Measurements from ENCODE around the gene CDC34.

DNA sequence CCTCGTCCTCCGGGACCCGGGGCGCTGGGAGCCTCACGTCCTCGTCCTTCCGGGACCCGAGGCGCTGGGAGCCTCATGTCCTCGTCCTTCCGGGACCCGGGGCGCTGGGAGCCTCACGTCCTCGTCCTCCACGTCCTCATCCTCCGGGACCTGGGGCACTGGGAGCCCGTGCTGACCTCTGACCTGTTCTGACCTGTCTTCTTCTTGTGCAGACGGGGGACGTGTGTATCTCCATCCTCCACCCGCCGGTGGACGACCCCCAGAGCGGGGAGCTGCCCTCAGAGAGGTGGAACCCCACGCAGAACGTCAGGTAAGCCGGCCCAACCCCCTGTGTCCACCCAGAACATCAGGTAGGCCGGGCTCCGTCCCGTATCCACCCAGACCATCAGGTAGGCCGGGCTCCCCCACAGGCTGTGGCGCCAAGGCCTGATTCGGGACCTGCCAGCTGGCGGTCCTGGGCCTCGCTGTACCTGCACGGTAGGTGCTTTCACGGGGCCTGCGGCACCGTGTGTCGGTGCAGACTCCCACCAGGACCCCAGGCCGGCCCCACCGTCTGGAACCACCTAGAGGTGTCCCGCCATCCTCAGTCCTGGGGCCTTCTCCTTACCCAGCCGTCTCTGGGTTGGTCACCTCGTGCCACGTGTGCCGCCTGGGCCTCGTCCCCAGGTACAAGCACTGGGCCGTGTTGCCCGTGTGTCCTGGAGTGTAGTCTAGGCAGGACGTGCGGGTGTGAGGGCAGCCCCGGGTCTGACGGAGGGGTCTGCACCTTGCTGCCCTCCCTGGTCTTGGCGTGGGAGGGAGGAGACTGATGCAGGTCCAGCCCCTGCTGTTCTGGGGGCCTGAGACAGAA lies 4.7 kb downstream of the CDC34 start:
- TF ChIP-seq POLR2A (IDR thresholded peaks at IDR 0.05; ENCODE audit: low read length) (no peak), KDM5A (IDR thresholded peaks at IDR 0.05) (no peak), RCOR1 (IDR thresholded peaks at IDR 0.05; ENCODE audit: low read depth, low read length) (no peak), JUN (IDR thresholded peaks at IDR 0.05) (no peak), EHMT2 (IDR thresholded peaks at IDR 0.05; ENCODE audit: low read depth) (no peak)
- TF ChIP-seq, protein P1, sequence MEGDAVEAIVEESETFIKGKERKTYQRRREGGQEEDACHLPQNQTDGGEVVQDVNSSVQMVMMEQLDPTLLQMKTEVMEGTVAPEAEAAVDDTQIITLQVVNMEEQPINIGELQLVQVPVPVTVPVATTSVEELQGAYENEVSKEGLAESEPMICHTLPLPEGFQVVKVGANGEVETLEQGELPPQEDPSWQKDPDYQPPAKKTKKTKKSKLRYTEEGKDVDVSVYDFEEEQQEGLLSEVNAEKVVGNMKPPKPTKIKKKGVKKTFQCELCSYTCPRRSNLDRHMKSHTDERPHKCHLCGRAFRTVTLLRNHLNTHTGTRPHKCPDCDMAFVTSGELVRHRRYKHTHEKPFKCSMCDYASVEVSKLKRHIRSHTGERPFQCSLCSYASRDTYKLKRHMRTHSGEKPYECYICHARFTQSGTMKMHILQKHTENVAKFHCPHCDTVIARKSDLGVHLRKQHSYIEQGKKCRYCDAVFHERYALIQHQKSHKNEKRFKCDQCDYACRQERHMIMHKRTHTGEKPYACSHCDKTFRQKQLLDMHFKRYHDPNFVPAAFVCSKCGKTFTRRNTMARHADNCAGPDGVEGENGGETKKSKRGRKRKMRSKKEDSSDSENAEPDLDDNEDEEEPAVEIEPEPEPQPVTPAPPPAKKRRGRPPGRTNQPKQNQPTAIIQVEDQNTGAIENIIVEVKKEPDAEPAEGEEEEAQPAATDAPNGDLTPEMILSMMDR (IDR thresholded peaks at IDR 0.05): no peak
